ENCODE measurements around the gene PREX1.

DNA sequence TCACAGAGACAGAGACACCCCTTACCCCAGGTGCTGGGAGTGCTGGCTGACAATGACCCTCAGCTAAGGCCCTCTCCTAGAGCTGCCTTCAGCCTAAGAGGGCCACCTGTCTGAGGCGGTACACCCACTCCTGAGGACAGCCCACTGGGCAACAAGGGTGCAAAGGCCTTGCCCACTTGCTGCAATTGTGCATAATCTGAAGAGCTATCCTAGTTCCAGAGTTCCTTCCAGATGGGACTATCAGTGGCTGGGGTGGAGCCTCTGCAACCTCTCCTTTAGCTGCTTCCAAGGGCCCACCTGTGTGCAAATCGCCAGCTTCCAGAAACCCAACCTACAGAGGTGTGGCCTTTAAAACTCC, 87.5 kb downstream of the PREX1 start:
- TF ChIP-seq, protein P1, sequence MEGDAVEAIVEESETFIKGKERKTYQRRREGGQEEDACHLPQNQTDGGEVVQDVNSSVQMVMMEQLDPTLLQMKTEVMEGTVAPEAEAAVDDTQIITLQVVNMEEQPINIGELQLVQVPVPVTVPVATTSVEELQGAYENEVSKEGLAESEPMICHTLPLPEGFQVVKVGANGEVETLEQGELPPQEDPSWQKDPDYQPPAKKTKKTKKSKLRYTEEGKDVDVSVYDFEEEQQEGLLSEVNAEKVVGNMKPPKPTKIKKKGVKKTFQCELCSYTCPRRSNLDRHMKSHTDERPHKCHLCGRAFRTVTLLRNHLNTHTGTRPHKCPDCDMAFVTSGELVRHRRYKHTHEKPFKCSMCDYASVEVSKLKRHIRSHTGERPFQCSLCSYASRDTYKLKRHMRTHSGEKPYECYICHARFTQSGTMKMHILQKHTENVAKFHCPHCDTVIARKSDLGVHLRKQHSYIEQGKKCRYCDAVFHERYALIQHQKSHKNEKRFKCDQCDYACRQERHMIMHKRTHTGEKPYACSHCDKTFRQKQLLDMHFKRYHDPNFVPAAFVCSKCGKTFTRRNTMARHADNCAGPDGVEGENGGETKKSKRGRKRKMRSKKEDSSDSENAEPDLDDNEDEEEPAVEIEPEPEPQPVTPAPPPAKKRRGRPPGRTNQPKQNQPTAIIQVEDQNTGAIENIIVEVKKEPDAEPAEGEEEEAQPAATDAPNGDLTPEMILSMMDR (IDR thresholded peaks at IDR 0.05): no peak
- no peak for TF ChIP-seq POLR2A (IDR thresholded peaks at IDR 0.05)

All from ovary (tissue), 3 donors.